Subcutaneous preadipocyte (primary cell): ENCODE data around the gene PRAMEF18. TPM values are rescaled to one million over a fixed set of nuclear protein-coding genes. Genes with fewer than 3 reads are reported as not detected.

Experiments
- total RNA-seq: library from RNA; depleted of rRNA; stranded (reverse); fragments of >200 nt; gene quantifications from 2 replicates; pipeline ENCODE4 v1.2.3, GENCODE V29; 2012

Gene PRAMEF18
- total RNA-seq = not detected in 2 replicates

DNA sequence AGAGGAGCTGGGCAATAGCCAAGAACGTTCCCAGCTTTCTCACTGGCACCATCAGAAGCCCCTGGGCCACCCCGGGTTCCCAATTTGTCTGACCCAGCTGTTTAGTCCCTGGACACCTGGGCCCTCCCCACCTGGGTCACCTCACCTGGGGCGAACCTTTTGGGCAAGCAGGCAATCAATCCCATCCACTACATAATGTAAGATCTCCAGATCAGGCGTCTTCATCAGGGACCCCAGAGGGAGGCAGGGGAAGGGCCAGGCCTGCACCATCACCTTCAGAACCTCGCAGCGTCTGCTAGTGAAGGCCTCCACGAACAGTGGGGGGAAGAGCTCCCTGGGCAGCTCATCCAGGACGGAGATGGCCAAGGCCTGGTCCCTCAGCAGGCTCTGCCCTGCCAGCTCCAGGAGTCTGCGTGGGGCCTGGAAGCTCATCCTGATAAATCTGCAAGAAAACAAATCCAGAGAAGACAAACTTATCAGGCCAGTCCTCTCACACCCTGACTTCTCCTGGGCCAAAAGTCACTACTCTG lies at the start of gene PRAMEF18:
Gene PRAMEF18, minus strand, starts transcription at position 480 of the 530 bp plus-strand sequence. Its CDS starts 48 bp downstream, at position 432.

DNA sequence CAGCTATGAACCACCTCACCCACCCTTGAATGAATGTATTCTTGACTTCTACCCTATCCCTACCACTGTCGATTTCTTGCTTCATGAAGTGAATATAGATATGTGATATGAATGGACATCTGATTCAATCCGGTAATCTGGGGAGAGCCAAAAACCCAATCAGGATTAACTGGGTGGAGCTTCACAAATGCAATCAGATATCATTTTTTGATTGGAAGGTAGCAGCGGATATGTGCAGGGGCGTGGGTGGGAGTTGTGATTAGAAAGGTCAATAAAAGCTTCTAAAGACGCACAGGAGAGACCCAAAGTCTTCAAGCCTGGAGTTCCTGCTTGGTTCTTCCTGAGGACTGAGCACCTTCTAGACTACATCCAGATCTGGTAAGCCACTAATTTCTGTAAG lies 27.9 kb upstream of the PRAMEF18 start, which contains the start of gene PRAMEF5:
Gene PRAMEF5, plus strand, starts transcription at position 301 of the 400 bp plus-strand sequence. CDS start 5,071 bp downstream, outside the sequence.

GRCh38 chr1:13201309-13201708 lies 24.6 kb downstream of the PRAMEF18 start, which contains the start of gene PRAMEF13:
PRAMEF13 (minus strand) TSS chr1:13201409; CDS start chr1:13199589, 1,820 bp downstream.

Other genes starting within 250 kb of the PRAMEF18 start
- gene PRAMEF27, start 169.6 kb downstream of the PRAMEF18 start, total RNA-seq = not detected in 2 replicates
- not detected in 2 replicates for gene HNRNPCL3, start 165.4 kb downstream of the PRAMEF18 start, total RNA-seq
- not detected in 2 replicates for gene PRAMEF25, start 155.4 kb downstream of the PRAMEF18 start, total RNA-seq
- not detected in 2 replicates for gene HNRNPCL2, start 109.3 kb downstream of the PRAMEF18 start, total RNA-seq
- not detected in 2 replicates for gene PRAMEF26, start 70.1 kb downstream of the PRAMEF18 start, total RNA-seq
- gene HNRNPCL4, start 60.5 kb downstream of the PRAMEF18 start, total RNA-seq = not detected in 2 replicates
- gene PRAMEF9, start 54.3 kb downstream of the PRAMEF18 start, total RNA-seq = not detected in 2 replicates
- not detected in 2 replicates for gene PRAMEF13, start 24.7 kb downstream of the PRAMEF18 start, total RNA-seq
- gene PRAMEF5, start 28.0 kb upstream of the PRAMEF18 start, total RNA-seq = not detected in 2 replicates
- not detected in 2 replicates for gene PRAMEF8, start 59.0 kb upstream of the PRAMEF18 start, total RNA-seq
- not detected in 2 replicates for gene PRAMEF33, start 77.4 kb upstream of the PRAMEF18 start, total RNA-seq
- not detected in 2 replicates for gene PRAMEF15, start 89.4 kb upstream of the PRAMEF18 start, total RNA-seq
- gene PRAMEF14, start 121.0 kb upstream of the PRAMEF18 start, total RNA-seq = not detected in 2 replicates
- not detected in 2 replicates for gene PRAMEF19, start 145.8 kb upstream of the PRAMEF18 start, total RNA-seq
- gene PRAMEF17, start 163.5 kb upstream of the PRAMEF18 start, total RNA-seq = not detected in 2 replicates
- gene PRAMEF20, start 184.3 kb upstream of the PRAMEF18 start, total RNA-seq = not detected in 2 replicates